HCT116 (cell line): ENCODE measurements around the gene SAMMSON. TPM values are rescaled to one million over a fixed set of nuclear protein-coding genes. Genes with fewer than 3 reads are reported as not detected.

ENCODE experiments used
- ATAC-seq: fragments of 200-7000 bp; cut with Tn5 transposase; 2 replicates; pipeline ENCODE4 v1.9.1; 2020; ENCODE audit warnings: mild to moderate bottlenecking, moderate library complexity
- BruUV-seq: library from RNA; stranded (reverse); fragments of 400-500 nt; replicated peaks from 2 replicates; lab custom pipeline; 2021; lab: Mats Ljungman, UMichigan
- CTCF ChIA-PET: fragments of 300-600 bp; sonication (Branson Sonifier 250); formaldehyde crosslinking; loops from one replicate; lab custom pipeline; 2021; ENCODE audit warnings: antibody characterized with exemption; lab: Charles Lee
- POLR2A ChIA-PET: fragments of 300-600, 350-600 bp; sonication (Branson Sonifier 250); formaldehyde crosslinking; loops from one replicate; lab custom pipeline; 2021; ENCODE audit warnings: antibody characterized with exemption; lab: Charles Lee
- RAD21 ChIA-PET, 2 experiments: fragments of 300-600 bp; sonication (Branson Sonifier 250); formaldehyde crosslinking; loops; one replicate each; lab custom pipeline; 2023; ENCODE audit warnings: low total read pairs in 2 of 2; ENCODE audit not compliant: uncharacterized antibody in 2 of 2, unreplicated experiment in 2 of 2, low non-redundant PET in 1 of 2; lab: Charles Lee
- DNase-seq: peaks from one replicate; pipeline ENCODE4 v3.0.0-alpha.2; 2010; ENCODE audit warnings: low read depth, low spot score
- H2AFZ ChIP-seq: fragments of 200-600 bp; shearing (Covaris generic), sonication (generic); 2 replicates; pipeline ENCODE4 v1.6.1; 2017; ENCODE audit warnings: low read depth, mixed run types, mixed read lengths, antibody characterized with exemption, low read length; ENCODE audit not compliant: poor library complexity, severe bottlenecking
- H3K27ac ChIP-seq: 2 replicates; pipeline ENCODE4 v1.5.1; 2012; ENCODE audit warnings: low read depth, low read length
- H3K27me3 ChIP-seq: fragments of 200-600 bp; sonication (generic); 2 replicates; pipeline ENCODE4 v1.6.1; 2016; ENCODE audit warnings: mixed run types, low read length, mixed read lengths; ENCODE audit not compliant: insufficient read depth
- H3K36me3 ChIP-seq, 2 experiments: fragments of 200-500 bp in 1 of 2; fragments of 200-600 bp in 1 of 2; sonication (Bioruptor generic) in 1 of 2; sonication (generic) in 1 of 2; 2 replicates each; pipeline versions ENCODE4 v1.5.1 to v1.6.1; 2014 to 2016; ENCODE audit warnings: low read length in 2 of 2, inconsistent platforms in 1 of 2, mixed read lengths in 1 of 2, mixed run types in 1 of 2; ENCODE audit not compliant: insufficient read depth in 2 of 2, control insufficient read depth in 1 of 2
- H3K4me1 ChIP-seq, 2 experiments: fragments of 200-600 bp in 1 of 2; sonication (generic) in 1 of 2; 2 replicates each; pipeline versions ENCODE4 v1.5.1 to v1.6.1; 2012 to 2017; ENCODE audit warnings: low read length in 2 of 2, inconsistent platforms in 1 of 2, mild to moderate bottlenecking in 1 of 2, mixed read lengths in 1 of 2, mixed run types in 1 of 2, moderate library complexity in 1 of 2; ENCODE audit not compliant: insufficient read depth in 2 of 2, control insufficient read depth in 1 of 2
- H3K4me2 ChIP-seq: fragments of 200-600 bp; sonication (generic); 2 replicates; pipeline ENCODE4 v1.6.1; 2017; ENCODE audit warnings: mixed run types, low read length, mixed read lengths
- H3K4me3 ChIP-seq, 2 experiments: fragments of 200-600 bp in 1 of 2; sonication (generic) in 1 of 2; replicated peaks in 1 of 2; 2 replicates each; pipeline ENCODE4 v1.5.1; 2011 to 2016; ENCODE audit warnings: low read length in 2 of 2, control low read depth in 1 of 2, low read depth in 1 of 2, mild to moderate bottlenecking in 1 of 2, mixed read lengths in 1 of 2, mixed run types in 1 of 2
- H3K79me2 ChIP-seq: fragments of 200-600 bp; sonication (generic); 2 replicates; pipeline ENCODE4 v1.6.1; 2017; ENCODE audit warnings: mild to moderate bottlenecking, mixed run types, low read length, moderate library complexity, mixed read lengths; ENCODE audit not compliant: insufficient read depth
- H3K9ac ChIP-seq: fragments of 200-600 bp; sonication (generic); 2 replicates; pipeline ENCODE4 v1.6.1; 2016; ENCODE audit warnings: low read length, mixed read lengths
- H3K9me2 ChIP-seq: fragments of 200-600 bp; sonication (generic), shearing (Covaris generic); 2 replicates; pipeline ENCODE4 v1.6.1; 2017; ENCODE audit warnings: mixed run types, mild to moderate bottlenecking, moderate library complexity; ENCODE audit not compliant: insufficient read depth
- H3K9me3 ChIP-seq, 2 experiments: fragments of 200-500 bp in 1 of 2; fragments of 200-600 bp in 1 of 2; sonication (Bioruptor generic) in 1 of 2; sonication (generic) in 1 of 2; 2 replicates each; pipeline ENCODE4 v1.6.1; 2014 to 2017; ENCODE audit warnings: low read length in 2 of 2, mixed read lengths in 2 of 2, inconsistent platforms in 1 of 2, low read depth in 1 of 2, mild to moderate bottlenecking in 1 of 2, mixed run types in 1 of 2, moderate library complexity in 1 of 2; ENCODE audit not compliant: control insufficient read depth in 1 of 2, insufficient read depth in 1 of 2
- H4K20me1 ChIP-seq: fragments of 200-600 bp; sonication (generic), shearing (Covaris generic); 2 replicates; pipeline ENCODE4 v1.6.1; 2017; ENCODE audit warnings: mixed run types, mild to moderate bottlenecking, moderate library complexity; ENCODE audit not compliant: insufficient read depth
- CEBPB ChIP-seq: IDR thresholded peaks from 2 replicates; pipeline ENCODE4 v1.6.1; 2012; ENCODE audit warnings: low read depth
- EGR1 ChIP-seq: IDR thresholded peaks from 2 replicates; pipeline ENCODE4 v1.6.1; 2012; ENCODE audit warnings: low read depth
- ELF1 ChIP-seq: IDR thresholded peaks from 2 replicates; pipeline ENCODE4 v1.6.1; 2012; ENCODE audit warnings: low read depth, borderline replicate concordance
- EZH2 ChIP-seq: fragments of 200-600 bp; sonication (generic); IDR thresholded peaks from 2 replicates; pipeline ENCODE4 v1.6.1; 2017; ENCODE audit warnings: antibody characterized with exemption, mixed run types
- FOSL1 ChIP-seq: IDR thresholded peaks from 2 replicates; pipeline ENCODE4 v1.6.1; 2012; ENCODE audit warnings: low read depth
- JUND ChIP-seq: IDR thresholded peaks from 2 replicates; pipeline ENCODE4 v1.6.1; 2012
- MAX ChIP-seq: IDR thresholded peaks from 2 replicates; pipeline ENCODE4 v1.6.1; 2012
- POLR2A ChIP-seq: IDR thresholded peaks from 2 replicates; pipeline ENCODE4 v1.7.0; 2011; ENCODE audit warnings: borderline replicate concordance; ENCODE audit not compliant: insufficient read depth, insufficient read length; ENCODE audit errors: extremely low read depth
- POLR2AphosphoS5 ChIP-seq: IDR thresholded peaks from 2 replicates; pipeline ENCODE4 v1.6.1; 2011; ENCODE audit warnings: mild to moderate bottlenecking, low read depth, low read length, moderate library complexity
- SIN3A ChIP-seq: IDR thresholded peaks from 2 replicates; pipeline ENCODE4 v1.6.1; 2012; ENCODE audit warnings: low read depth
- TCF7L2 ChIP-seq: IDR thresholded peaks from 2 replicates; pipeline ENCODE4 v1.7.0; 2011; ENCODE audit warnings: borderline replicate concordance, inconsistent platforms; ENCODE audit not compliant: insufficient read depth, insufficient read length; ENCODE audit errors: extremely low read depth
- YY1 ChIP-seq: IDR thresholded peaks from 2 replicates; pipeline ENCODE4 v1.6.1; 2011; ENCODE audit warnings: low read length, low read depth, moderate library complexity, mild to moderate bottlenecking; ENCODE audit not compliant: insufficient replicate concordance; ENCODE audit errors: extremely low read depth
- ZFX ChIP-seq: fragments of 450-650 bp; IDR thresholded peaks from 2 replicates; pipeline ENCODE4 v1.6.1; 2017
- intact Hi-C: fragments of 100-400 bp; cut with micrococcal nuclease; formaldehyde crosslinking; loops from 2 replicates; pipeline ENCODE4 v1.10.0; 2022
- total RNA-seq: library from RNA; stranded (reverse); gene quantifications from one replicate; pipeline ENCODE4 v1.2.1, GENCODE V29; 2021; ENCODE audit not compliant: unreplicated experiment
- TF ChIP-seq, protein P1 (sequence below): IDR thresholded peaks from 2 replicates; pipeline ENCODE4 v1.6.1; 2011; ENCODE audit warnings: mild to moderate bottlenecking, low read length, moderate library complexity; ENCODE audit not compliant: insufficient replicate concordance; ENCODE audit errors: extremely low read depth
- TF ChIP-seq, protein P2 (sequence below): IDR thresholded peaks from 2 replicates; pipeline ENCODE4 v1.6.1; 2012; ENCODE audit warnings: low read depth

The SAMMSON gene
- total RNA-seq, 1 experiment from 2014 or later, result not detected

DNA sequence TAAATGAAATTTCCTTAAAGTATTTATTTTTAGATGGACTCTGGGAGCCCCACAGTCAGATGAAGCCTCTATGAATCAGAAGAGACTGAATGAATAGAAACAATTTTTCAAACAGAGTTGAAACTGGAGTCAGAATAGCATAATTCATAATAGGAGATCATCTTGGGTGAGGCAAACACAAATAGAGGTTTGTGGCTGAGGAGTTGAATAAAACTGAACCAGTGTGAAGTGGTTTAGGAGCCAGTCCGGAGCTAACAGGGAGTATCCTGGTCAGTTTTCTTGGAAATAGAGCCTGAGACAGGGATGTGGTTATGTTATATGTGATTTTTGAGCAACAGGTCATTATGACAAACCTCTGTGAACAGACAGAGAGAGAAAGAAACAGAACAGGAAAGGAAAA lies 39.2 kb downstream of the SAMMSON start:
- H3K4me3 ChIP-seq, result no peak overlapping the region
- POLR2A ChIA-PET, result no interaction called here
- intact Hi-C loops, result no loop called here
- no TSS peak for BruUV-seq
- H3K4me2 ChIP-seq, result no peak overlapping the region
- H3K36me3 ChIP-seq, result no peaks in the 10 kb centered on the region
- 0 out of 4 replicates have a peak, but pooled peaks cover 0 to 8% of the 10 kb centered on the region in 2 experiments for H3K9me3 ChIP-seq
- no peak for ATAC-seq
- H3K79me2 ChIP-seq, result no peaks in the 10 kb centered on the region
- H3K27me3 ChIP-seq, result no peaks in the 10 kb centered on the region
- RAD21 ChIA-PET, result no interaction called here
- TF ChIP-seq EGR1 (no peak), ZFX (no peak), POLR2AphosphoS5 (no peak), EZH2 (no peak), ELF1 (no peak), YY1 (no peak), FOSL1 (no peak), CEBPB (no peak), MAX (no peak), TCF7L2 (no peak), JUND (no peak), POLR2A (no peak), SIN3A (no peak)
- TF ChIP-seq, protein P1, sequence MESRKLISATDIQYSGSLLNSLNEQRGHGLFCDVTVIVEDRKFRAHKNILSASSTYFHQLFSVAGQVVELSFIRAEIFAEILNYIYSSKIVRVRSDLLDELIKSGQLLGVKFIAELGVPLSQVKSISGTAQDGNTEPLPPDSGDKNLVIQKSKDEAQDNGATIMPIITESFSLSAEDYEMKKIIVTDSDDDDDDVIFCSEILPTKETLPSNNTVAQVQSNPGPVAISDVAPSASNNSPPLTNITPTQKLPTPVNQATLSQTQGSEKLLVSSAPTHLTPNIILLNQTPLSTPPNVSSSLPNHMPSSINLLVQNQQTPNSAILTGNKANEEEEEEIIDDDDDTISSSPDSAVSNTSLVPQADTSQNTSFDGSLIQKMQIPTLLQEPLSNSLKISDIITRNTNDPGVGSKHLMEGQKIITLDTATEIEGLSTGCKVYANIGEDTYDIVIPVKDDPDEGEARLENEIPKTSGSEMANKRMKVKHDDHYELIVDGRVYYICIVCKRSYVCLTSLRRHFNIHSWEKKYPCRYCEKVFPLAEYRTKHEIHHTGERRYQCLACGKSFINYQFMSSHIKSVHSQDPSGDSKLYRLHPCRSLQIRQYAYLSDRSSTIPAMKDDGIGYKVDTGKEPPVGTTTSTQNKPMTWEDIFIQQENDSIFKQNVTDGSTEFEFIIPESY, result no peak
- TF ChIP-seq, protein P2, sequence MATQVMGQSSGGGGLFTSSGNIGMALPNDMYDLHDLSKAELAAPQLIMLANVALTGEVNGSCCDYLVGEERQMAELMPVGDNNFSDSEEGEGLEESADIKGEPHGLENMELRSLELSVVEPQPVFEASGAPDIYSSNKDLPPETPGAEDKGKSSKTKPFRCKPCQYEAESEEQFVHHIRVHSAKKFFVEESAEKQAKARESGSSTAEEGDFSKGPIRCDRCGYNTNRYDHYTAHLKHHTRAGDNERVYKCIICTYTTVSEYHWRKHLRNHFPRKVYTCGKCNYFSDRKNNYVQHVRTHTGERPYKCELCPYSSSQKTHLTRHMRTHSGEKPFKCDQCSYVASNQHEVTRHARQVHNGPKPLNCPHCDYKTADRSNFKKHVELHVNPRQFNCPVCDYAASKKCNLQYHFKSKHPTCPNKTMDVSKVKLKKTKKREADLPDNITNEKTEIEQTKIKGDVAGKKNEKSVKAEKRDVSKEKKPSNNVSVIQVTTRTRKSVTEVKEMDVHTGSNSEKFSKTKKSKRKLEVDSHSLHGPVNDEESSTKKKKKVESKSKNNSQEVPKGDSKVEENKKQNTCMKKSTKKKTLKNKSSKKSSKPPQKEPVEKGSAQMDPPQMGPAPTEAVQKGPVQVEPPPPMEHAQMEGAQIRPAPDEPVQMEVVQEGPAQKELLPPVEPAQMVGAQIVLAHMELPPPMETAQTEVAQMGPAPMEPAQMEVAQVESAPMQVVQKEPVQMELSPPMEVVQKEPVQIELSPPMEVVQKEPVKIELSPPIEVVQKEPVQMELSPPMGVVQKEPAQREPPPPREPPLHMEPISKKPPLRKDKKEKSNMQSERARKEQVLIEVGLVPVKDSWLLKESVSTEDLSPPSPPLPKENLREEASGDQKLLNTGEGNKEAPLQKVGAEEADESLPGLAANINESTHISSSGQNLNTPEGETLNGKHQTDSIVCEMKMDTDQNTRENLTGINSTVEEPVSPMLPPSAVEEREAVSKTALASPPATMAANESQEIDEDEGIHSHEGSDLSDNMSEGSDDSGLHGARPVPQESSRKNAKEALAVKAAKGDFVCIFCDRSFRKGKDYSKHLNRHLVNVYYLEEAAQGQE, result no peak
- no peak for DNase-seq
- no peak overlapping the region for H3K27ac ChIP-seq
- no peaks in the 10 kb centered on the region for H3K9me2 ChIP-seq
- no peaks in the 10 kb centered on the region for H4K20me1 ChIP-seq
- H2AFZ ChIP-seq, result no peak overlapping the region
- H3K9ac ChIP-seq, result no peak overlapping the region
- CTCF ChIA-PET, result no interaction called here
- no peaks in the 10 kb centered on the region for H3K4me1 ChIP-seq
